ENCODE data around the gene TESPA1.
"Not testable (repeated sequence)": the region's sequence is repeated elsewhere in the genome, so short reads cannot be mapped to it uniquely, and the experiment has no call there.

DNA sequence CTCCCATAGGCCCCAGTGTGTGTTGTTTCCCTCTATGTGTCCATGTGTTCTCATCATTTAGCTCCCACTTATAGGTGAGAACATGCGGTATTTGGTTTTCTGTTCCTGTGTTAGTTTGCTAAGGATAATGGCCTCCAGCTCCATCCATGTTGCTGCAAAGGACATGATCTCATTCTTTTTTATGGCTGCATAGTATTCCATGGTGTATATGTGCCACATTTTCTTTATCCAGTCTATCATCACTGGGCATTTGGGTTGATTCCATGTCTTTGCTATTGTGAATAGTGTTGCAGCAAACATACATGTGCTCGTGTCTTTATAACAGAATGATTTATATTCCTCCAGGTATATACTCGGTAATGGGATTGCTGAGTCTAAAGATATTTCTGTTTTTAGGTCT lies 2.2 kb upstream of the TESPA1 start:
- not testable (repeated sequence) for TF ChIP-seq CTCF (conservative IDR thresholded peaks at IDR 0.05); EZH2 (IDR thresholded peaks at IDR 0.05; ENCODE audit: low read depth)
